Measurements from ENCODE around the gene ZNF296. TPM values are rescaled to one million over a fixed set of nuclear protein-coding genes. Genes with fewer than 3 reads are reported as not detected.
A peak's percentile ranks its signal among the peaks of the same experiment; 100 is the strongest.

Gene ZNF296
- polyA plus RNA-seq, 4 donors = 4.7 to 10.3 (median 7.6) TPM

DNA sequence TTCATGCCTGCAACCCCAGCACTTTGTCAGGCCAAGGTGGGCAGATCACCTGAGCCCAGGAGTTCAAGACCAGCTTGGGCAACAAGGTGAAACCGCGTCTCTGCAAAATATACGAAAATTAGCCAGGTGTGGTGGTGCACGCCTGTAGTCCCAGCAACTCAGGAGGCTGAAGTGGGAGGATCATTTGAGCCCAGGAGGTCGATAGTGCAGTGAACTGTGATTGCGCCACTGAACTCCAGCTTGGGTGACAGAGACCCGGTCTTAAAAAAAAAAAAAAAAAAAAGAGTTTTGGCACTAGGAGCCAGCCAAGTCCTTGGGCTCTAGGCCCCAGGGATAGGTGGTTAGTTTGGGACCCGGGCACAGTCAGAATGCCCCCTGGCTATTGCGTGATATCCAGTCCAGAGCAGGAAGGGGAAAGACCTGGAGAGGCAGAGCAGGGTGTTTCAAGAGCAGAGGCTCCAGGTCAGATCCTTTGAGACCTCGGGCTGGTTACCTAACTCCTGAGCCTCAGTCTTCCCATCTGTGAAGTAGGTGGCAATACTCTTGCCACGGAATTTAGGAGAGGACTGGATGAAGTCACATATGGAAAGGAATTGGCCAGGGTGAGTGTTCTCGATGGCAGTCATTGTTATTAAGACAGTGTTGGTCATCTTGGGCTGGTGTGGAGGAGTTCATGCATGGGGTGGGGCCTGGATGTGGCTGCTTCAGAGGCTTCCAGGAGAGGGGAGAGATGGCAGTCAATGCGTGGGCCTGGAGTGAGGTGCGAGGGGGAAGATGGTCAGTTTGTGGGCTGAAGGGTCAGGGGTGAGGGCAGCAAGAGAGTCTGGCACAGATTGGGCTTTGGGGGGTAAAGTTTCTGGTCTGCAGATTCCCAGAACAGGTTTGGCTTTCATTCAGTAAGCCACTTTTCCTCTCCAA, 19.5 kb upstream of the ZNF296 start:
- FAIRE-seq (no peak), DNase-seq (peak in 1 of 2 donors; percentile 4)
- WGBS, 3 donors = 82 to 88% (median 83%) methylated on average over 14 of the region's 14 CpGs
- Histone ChIP-seq H3K36me3 (ENCODE audit: control insufficient read depth in 3 of 3, insufficient read depth in 2 of 3, low read depth in 1 of 3, low read length in 3 of 3) (peaks cover 0 to 62% (median under 1%) of the 10 kb centered on the region in 3 donors), H3K27ac (ENCODE audit: low read depth in 1 of 3, low read length in 2 of 3) (no peak overlapping the region), H3K9me3 (ENCODE audit: control insufficient read depth in 2 of 2, insufficient read depth in 1 of 2, low read depth in 1 of 2, low read length in 1 of 2) (no peaks in the 10 kb centered on the region), H3K27me3 (ENCODE audit: control insufficient read depth in 3 of 3, insufficient read depth in 3 of 3, low read length in 3 of 3) (no peaks in the 10 kb centered on the region), H3K4me3 (ENCODE audit: low read depth in 1 of 3, low read length in 3 of 3) (no peak overlapping the region), H3K4me1 (ENCODE audit: control insufficient read depth in 3 of 3, insufficient read depth in 2 of 3, low read depth in 1 of 3, low read length in 2 of 3) (peaks cover 20 to 67% (median 24%) of the 10 kb centered on the region in 3 donors)

GRCh38 chr19:45094707-45095106, 18.4 kb upstream of the ZNF296 start:
- Histone ChIP-seq H3K4me3 (ENCODE audit: low read depth in 1 of 3, low read length in 3 of 3) (peak overlapping the region in 1 of 3 donors; percentile 13), H3K4me1 (ENCODE audit: control insufficient read depth in 3 of 3, insufficient read depth in 2 of 3, low read depth in 1 of 3, low read length in 2 of 3) (peaks cover 20 to 67% (median 24%) of the 10 kb centered on the region in 3 donors), H3K9me3 (ENCODE audit: control insufficient read depth in 2 of 2, insufficient read depth in 1 of 2, low read depth in 1 of 2, low read length in 1 of 2) (no peaks in the 10 kb centered on the region), H3K27ac (ENCODE audit: low read depth in 1 of 3, low read length in 2 of 3) (no peak overlapping the region), H3K27me3 (ENCODE audit: control insufficient read depth in 3 of 3, insufficient read depth in 3 of 3, low read length in 3 of 3) (no peaks in the 10 kb centered on the region), H3K36me3 (ENCODE audit: control insufficient read depth in 3 of 3, insufficient read depth in 2 of 3, low read depth in 1 of 3, low read length in 3 of 3) (peaks cover 0 to 62% (median 6%) of the 10 kb centered on the region in 3 donors)
- FAIRE-seq (no peak), DNase-seq (peak in 1 of 2 donors; percentile 14)
- WGBS, 3 donors = 52 to 71% (median 62%) methylated on average over 5 of the region's 5 CpGs

DNA sequence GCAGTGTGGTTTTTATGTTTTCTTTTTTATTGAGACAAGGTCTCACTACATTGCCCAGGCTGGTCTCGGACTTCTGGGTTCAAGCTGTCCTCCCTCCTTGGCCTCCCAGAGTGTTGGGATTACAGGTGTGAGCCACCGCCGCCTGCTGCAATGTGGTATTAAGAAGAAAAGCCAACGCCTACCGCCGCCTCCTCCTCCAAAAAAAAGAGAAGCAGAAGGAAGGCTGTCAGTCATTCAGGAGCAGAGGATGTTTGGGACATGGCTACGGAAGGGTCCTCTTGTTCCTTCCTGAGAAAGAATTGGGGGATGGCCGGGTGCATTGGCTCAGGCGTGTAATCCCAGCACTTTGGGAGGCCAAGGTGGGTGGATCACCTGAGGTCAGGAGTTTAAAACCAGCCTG, 17.9 kb upstream of the ZNF296 start:
- Histone ChIP-seq H3K27me3 (ENCODE audit: control insufficient read depth in 3 of 3, insufficient read depth in 3 of 3, low read length in 3 of 3) (no peaks in the 10 kb centered on the region), H3K27ac (ENCODE audit: low read depth in 1 of 3, low read length in 2 of 3) (no peak overlapping the region), H3K9me3 (ENCODE audit: control insufficient read depth in 2 of 2, insufficient read depth in 1 of 2, low read depth in 1 of 2, low read length in 1 of 2) (no peaks in the 10 kb centered on the region), H3K4me1 (ENCODE audit: control insufficient read depth in 3 of 3, insufficient read depth in 2 of 3, low read depth in 1 of 3, low read length in 2 of 3) (peaks cover 20 to 61% (median 22%) of the 10 kb centered on the region in 3 donors), H3K36me3 (ENCODE audit: control insufficient read depth in 3 of 3, insufficient read depth in 2 of 3, low read depth in 1 of 3, low read length in 3 of 3) (peaks cover 0 to 59% (median 6%) of the 10 kb centered on the region in 3 donors), H3K4me3 (ENCODE audit: low read depth in 1 of 3, low read length in 3 of 3) (peak overlapping the region in 2 of 3 donors; percentile 95 to 96)
- FAIRE-seq = no peak
- no peak for DNase-seq
- WGBS, 3 donors = 25 to 66% (median 35%) methylated on average over 9 of the region's 9 CpGs

GRCh38 chr19:45092747-45093678, 16.7 kb upstream of the ZNF296 start, which contains the start of gene PPP1R37:
Gene PPP1R37 (plus strand): TSS chr19:45093179. CDS start chr19:45093326, 147 bp downstream.
- peaks cover 12 to 51% (median 14%) of the 10 kb centered on the region in 3 donors for H3K4me1 ChIP-seq (ENCODE audit: control insufficient read depth in 3 of 3, insufficient read depth in 2 of 3, low read depth in 1 of 3, low read length in 2 of 3)
- peaks cover 0 to 60% (median 6%) of the 10 kb centered on the region in 3 donors for H3K36me3 ChIP-seq (ENCODE audit: control insufficient read depth in 3 of 3, insufficient read depth in 2 of 3, low read depth in 1 of 3, low read length in 3 of 3)
- WGBS, 3 donors = 0 to 1% (median 0%) methylated on average over 91 to 103 of the region's 103 CpGs
- no peaks in the 10 kb centered on the region for H3K9me3 ChIP-seq (ENCODE audit: control insufficient read depth in 2 of 2, insufficient read depth in 1 of 2, low read depth in 1 of 2, low read length in 1 of 2)
- FAIRE-seq (no peak), DNase-seq (peak; percentile 98)
- H3K4me3 ChIP-seq (ENCODE audit: low read depth in 1 of 3, low read length in 3 of 3) = peak within 1 kb of the TSS; percentile 90 to 96 (median 95)
- H3K27me3 ChIP-seq (ENCODE audit: control insufficient read depth in 3 of 3, insufficient read depth in 3 of 3, low read length in 3 of 3) = no peaks in the 10 kb centered on the region
- peak within 1 kb of the TSS; percentile 88 to 99 (median 98) for H3K27ac ChIP-seq (ENCODE audit: low read depth in 1 of 3, low read length in 2 of 3)

GRCh38 chr19:45091031-45091923, 15.0 kb upstream of the ZNF296 start:
- peaks cover 0 to 60% (median 6%) of the 10 kb centered on the region in 3 donors for H3K36me3 ChIP-seq (ENCODE audit: control insufficient read depth in 3 of 3, insufficient read depth in 2 of 3, low read depth in 1 of 3, low read length in 3 of 3)
- peak overlapping the region; percentile 25 to 96 (median 95) for H3K4me3 ChIP-seq (ENCODE audit: low read depth in 1 of 3, low read length in 3 of 3)
- 8 to 11% (median 10%) methylated on average over 64 of the region's 64 CpGs for WGBS, 3 donors
- no peak for FAIRE-seq
- peaks cover 4 to 37% (median 11%) of the 10 kb centered on the region in 3 donors for H3K4me1 ChIP-seq (ENCODE audit: control insufficient read depth in 3 of 3, insufficient read depth in 2 of 3, low read depth in 1 of 3, low read length in 2 of 3)
- DNase-seq = peak; percentile 99 to 100
- no peaks in the 10 kb centered on the region for H3K27me3 ChIP-seq (ENCODE audit: control insufficient read depth in 3 of 3, insufficient read depth in 3 of 3, low read length in 3 of 3)
- H3K9me3 ChIP-seq (ENCODE audit: control insufficient read depth in 2 of 2, insufficient read depth in 1 of 2, low read depth in 1 of 2, low read length in 1 of 2) = no peaks in the 10 kb centered on the region
- H3K27ac ChIP-seq (ENCODE audit: low read depth in 1 of 3, low read length in 2 of 3) = peak overlapping the region; percentile 88 to 99 (median 98)

DNA sequence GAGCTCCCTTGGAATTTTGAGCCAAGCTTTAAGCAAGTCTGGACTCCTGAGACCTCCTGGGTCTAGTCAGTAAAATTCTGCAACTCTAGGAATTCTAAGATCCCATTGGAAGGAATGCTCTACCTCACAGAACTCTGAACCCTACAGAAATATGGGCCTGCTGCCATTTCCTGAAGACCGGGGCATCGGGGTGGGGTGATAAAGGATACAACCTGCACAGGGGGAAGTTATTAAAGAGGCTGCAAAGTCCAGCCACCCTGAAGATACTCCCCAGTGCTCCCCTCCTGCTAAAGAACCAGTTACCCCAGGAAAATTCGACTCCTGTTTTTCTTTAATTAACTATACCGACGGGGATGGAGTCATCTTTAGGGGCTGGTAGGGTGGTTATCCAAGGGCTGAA, 14.3 kb upstream of the ZNF296 start:
- WGBS, 3 donors = 17 to 59% (median 31%) methylated on average over 5 of the region's 5 CpGs
- FAIRE-seq = no peak
- H3K4me1 ChIP-seq (ENCODE audit: control insufficient read depth in 3 of 3, insufficient read depth in 2 of 3, low read depth in 1 of 3, low read length in 2 of 3) = peaks cover 4 to 32% (median 8%) of the 10 kb centered on the region in 3 donors

GRCh38 chr19:45090034-45090433, 13.8 kb upstream of the ZNF296 start:
- H3K4me1 ChIP-seq (ENCODE audit: control insufficient read depth in 3 of 3, insufficient read depth in 2 of 3, low read depth in 1 of 3, low read length in 2 of 3) = peaks cover 3 to 26% (median 8%) of the 10 kb centered on the region in 3 donors
- peak overlapping the region; percentile 35 to 99 (median 66) for H3K27ac ChIP-seq (ENCODE audit: low read depth in 1 of 3, low read length in 2 of 3)
- WGBS, 3 donors = 74 to 91% (median 83%) methylated on average over 17 of the region's 17 CpGs

More for the DNA sequence above, 14.3 kb upstream of the ZNF296 start:
- Histone ChIP-seq H3K27me3 (ENCODE audit: control insufficient read depth in 3 of 3, insufficient read depth in 3 of 3, low read length in 3 of 3) (no peaks in the 10 kb centered on the region), H3K4me3 (ENCODE audit: low read depth in 1 of 3, low read length in 3 of 3) (peak overlapping the region in 2 of 3 donors; percentile 41 to 95), H3K27ac (ENCODE audit: low read depth in 1 of 3, low read length in 2 of 3) (peak overlapping the region; percentile 42 to 99 (median 98)), H3K9me3 (ENCODE audit: control insufficient read depth in 2 of 2, insufficient read depth in 1 of 2, low read depth in 1 of 2, low read length in 1 of 2) (no peaks in the 10 kb centered on the region), H3K36me3 (ENCODE audit: control insufficient read depth in 3 of 3, insufficient read depth in 2 of 3, low read depth in 1 of 3, low read length in 3 of 3) (peaks cover 0 to 58% (median 6%) of the 10 kb centered on the region in 3 donors)
- peak; percentile 80 to 91 for DNase-seq

More at GRCh38 chr19:45090034-45090433, 13.8 kb upstream of the ZNF296 start:
- DNase-seq (no peak), FAIRE-seq (no peak)
- no peaks in the 10 kb centered on the region for H3K27me3 ChIP-seq (ENCODE audit: control insufficient read depth in 3 of 3, insufficient read depth in 3 of 3, low read length in 3 of 3)
- peaks cover 2 to 58% (median 6%) of the 10 kb centered on the region in 3 donors for H3K36me3 ChIP-seq (ENCODE audit: control insufficient read depth in 3 of 3, insufficient read depth in 2 of 3, low read depth in 1 of 3, low read length in 3 of 3)
- peak overlapping the region in 1 of 3 donors; percentile 95 for H3K4me3 ChIP-seq (ENCODE audit: low read depth in 1 of 3, low read length in 3 of 3)
- no peaks in the 10 kb centered on the region for H3K9me3 ChIP-seq (ENCODE audit: control insufficient read depth in 2 of 2, insufficient read depth in 1 of 2, low read depth in 1 of 2, low read length in 1 of 2)

All from small intestine (tissue), 7 donors.